GM13976 (cell line): ENCODE data around the gene POLR1A.
A peak's percentile ranks its signal among the peaks of the same experiment; 100 is the strongest.

Experiments
- DNase-seq: peaks from one replicate; pipeline ENCODE4 v3.0.0; 2012; ENCODE audit warnings: low spot score
- CTCF ChIP-seq: IDR thresholded peaks from 2 replicates; pipeline ENCODE4 v1.5.1; 2012; ENCODE audit warnings: borderline replicate concordance, mild to moderate bottlenecking; ENCODE audit not compliant: insufficient read depth; ENCODE audit errors: extremely low read depth, missing control alignments, control extremely low read depth
- in situ Hi-C: fragments of 300-500 bp; cut with MboI; formaldehyde crosslinking; loops from one replicate; pipeline ENCODE4 v1.12.0; 2022; ENCODE audit warnings: low sequenced_read_pairs, mixed read lengths, inconsistent platforms; ENCODE audit not compliant: unreplicated experiment

Gene POLR1A

GRCh38 chr2:86124683-86125082 lies 19.0 kb upstream of the POLR1A start:
- in situ Hi-C loops: no loop called here
- no peak for TF ChIP-seq CTCF
- DNase-seq: no peak

GRCh38 chr2:86123328-86123925 lies 17.7 kb upstream of the POLR1A start:
- in situ Hi-C loops: no loop called here
- no peak for TF ChIP-seq CTCF
- DNase-seq: no peak

GRCh38 chr2:86118130-86118529 lies 12.4 kb upstream of the POLR1A start:
- DNase-seq: no peak
- no peak for TF ChIP-seq CTCF
- in situ Hi-C loops: no loop called here

DNA sequence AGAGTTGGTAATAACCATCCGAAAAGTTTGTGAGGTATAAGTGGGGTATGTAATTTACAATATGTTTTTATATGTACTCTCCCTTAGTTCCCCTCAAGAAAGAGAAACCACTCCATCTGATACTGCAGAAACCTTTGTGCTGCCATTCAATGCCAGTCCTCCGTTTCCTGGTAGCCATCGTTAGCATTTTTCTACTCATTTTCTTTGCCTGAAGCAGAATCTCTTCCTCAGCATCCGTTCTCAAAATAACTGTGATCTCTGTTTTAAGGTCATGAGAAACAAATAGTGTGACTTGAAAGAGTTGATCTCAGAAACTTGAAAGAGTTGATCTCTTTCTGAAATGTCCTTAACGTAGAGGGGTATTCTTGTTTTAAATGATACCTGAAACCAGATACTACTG lies 1.3 kb upstream of the POLR1A start:
- no peak for TF ChIP-seq CTCF
- in situ Hi-C loops: no loop called here
- no peak for DNase-seq

DNA sequence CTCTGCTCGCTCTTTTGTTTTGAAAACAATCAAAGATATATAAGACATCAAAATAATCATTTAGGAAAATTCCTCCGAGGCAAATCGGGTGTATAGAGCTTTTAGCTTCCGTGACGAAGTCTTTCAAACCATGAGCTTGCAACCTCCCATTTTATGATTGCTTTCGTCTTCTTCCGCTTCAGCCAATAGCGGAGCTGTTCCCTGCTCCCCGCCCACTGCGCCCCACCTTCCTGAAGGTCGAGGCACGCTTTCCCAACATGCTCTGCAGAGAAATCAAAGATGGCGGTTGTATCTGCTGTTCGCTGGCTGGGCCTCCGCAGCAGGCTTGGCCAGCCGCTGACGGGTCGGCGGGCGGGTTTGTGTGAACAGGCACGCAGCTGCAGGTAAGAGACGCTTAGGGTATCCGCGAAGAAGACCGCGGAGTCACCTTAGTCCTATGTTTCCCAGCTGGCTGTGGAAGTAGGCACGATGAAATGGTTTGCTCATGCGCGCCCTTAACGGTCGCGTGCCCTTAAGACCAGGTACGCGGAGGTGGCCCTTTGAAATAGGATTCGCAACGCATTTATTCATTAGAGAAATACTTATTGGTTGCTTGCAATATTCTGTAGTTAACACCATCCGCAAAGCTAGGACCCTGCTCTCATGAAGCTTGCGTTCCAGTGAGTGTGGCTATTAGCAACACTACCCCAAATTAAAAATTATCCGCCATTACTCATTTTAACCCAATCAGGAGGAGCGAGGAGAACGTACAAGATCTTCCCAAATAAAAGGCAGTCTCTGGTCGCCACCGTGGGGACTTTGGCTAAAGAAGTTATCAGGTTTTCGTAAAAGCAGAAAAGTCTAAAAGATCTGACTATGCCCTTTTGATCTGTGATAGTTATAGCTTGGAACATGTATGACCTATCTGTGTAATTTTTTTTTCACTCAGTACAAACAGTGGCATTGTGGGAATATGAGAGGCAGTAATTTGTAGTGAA lies 571 bp upstream of the POLR1A start, which contains the start of gene PTCD3:
Gene PTCD3, plus strand, starts transcription at position 267 of the 977 bp plus-strand sequence. Its CDS starts 13 bp downstream, at position 280.
- DNase-seq: peak; percentile 93
- in situ Hi-C loops: no loop called here
- no peak for TF ChIP-seq CTCF

- in situ Hi-C loops: no loop called here
- TF ChIP-seq CTCF: no peak
- DNase-seq: no peak
These were observed 3.5 kb downstream of the POLR1A start for GRCh38 chr2:86102157-86102556.
